NCI-H1694 treated with DMSO at 0.1 percent for 48 hours (cell line): ENCODE measurements around the gene ACSL5.
"Not testable (repeated sequence)": the region's sequence is repeated elsewhere in the genome, so short reads cannot be mapped to it uniquely, and the experiment has no call there.

Experiments used
- DNase-seq: peaks from one replicate; lab custom pipeline; 2025; lab: John Stamatoyannopoulos, UW

Gene ACSL5

GRCh38 chr10:112409755-112410154 lies 35.8 kb downstream of the ACSL5 start:
- no peak for DNase-seq

GRCh38 chr10:112412696-112413095 lies 38.8 kb downstream of the ACSL5 start:
- DNase-seq = no peak

DNA sequence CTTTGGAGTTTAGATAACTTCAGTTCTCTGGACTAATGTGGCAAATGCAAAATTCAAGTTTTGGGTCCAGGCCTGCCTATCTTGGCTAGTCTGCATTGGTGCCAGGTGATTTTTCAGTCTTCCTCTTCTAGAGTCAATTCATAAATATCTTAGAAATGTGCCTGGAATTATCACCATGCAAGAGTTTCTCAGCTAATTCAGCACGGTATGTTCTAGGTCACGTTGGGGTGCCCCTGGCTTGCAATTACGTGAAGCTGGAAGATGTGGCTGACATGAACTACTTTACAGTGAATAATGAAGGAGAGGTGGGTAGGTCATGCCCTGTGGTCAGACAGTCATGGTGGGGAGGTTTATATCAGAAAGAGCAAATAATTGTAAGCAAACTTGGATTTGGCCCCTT lies 47.8 kb downstream of the ACSL5 start:
- no peak for DNase-seq

GRCh38 chr10:112424651-112425050 lies 50.7 kb downstream of the ACSL5 start:
- DNase-seq = no peak

GRCh38 chr10:112426111-112426510 lies 52.2 kb downstream of the ACSL5 start:
- DNase-seq = no peak

DNA sequence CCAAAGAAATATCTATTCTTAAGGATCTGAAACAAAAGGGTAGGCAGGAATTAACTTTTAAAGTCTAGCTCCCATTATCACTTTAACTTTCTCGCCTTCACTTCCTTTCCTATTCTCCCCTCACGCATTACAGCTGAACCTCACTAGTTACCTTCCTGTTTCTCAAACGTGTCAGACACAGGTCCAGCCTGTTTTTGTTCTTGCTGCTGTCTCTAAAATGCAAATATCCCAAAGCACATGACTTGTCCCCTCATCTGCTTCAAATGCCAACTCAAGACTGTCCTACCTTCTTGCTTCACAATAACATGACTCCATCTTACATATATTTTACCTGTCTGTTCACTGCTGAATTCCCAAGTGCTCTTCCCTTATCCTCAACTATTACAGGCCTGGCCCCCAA lies 55.2 kb downstream of the ACSL5 start:
- DNase-seq = no peak

DNA sequence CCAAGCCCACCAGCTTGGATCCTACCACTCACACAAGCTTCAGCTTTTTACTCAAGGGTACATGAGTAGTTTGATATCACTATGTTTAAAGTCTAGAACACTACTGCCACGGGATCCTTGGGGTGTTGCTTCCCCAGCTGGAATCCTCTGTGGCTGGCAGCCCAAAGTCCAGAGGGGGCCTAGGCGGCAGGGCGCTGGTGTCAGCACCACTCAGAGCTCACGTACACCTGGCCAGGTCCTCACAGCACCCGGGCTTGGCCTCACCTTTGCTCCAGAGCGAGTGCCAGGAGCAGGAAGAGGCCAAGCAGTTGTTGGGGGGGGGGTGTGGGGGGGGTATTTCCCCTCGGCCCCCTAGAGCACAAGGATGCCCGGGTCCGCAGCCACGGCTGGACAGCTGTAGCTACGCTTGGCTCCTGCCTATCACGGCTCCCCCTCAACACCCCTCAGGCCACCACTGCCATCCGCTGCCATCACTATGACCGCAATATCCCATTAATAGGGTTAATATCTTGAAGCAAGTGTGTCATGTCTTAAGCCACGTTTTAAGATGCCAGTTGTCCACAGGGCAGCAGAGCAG lies 55.8 kb downstream of the ACSL5 start:
- DNase-seq = no peak

DNA sequence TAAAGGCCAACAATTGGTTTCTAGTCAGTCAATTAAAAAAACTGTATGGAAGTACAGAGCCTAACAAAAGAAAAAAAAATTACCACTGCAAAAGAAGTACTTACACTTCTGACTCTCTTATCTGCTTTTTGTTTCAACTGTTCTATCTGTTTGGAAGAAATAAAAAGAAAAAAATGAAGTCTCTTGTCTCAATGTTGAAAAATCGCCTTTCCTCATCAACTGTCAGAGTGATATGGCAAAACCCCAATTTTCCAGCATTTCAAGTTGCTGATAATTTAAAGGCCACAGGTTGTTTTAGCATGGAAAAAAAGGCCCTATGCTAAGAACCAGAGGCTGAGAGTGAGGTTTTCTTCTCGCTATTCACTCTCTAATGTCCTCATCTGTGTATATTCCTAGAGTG lies 59.2 kb downstream of the ACSL5 start:
- DNase-seq = no peak

GRCh38 chr10:112434988-112435619 lies 61.2 kb downstream of the ACSL5 start:
- no peak for DNase-seq

GRCh38 chr10:112438356-112438755 lies 64.4 kb downstream of the ACSL5 start:
- no peak for DNase-seq

- DNase-seq = no peak
Measured at GRCh38 chr10:112441520-112441919, 67.6 kb downstream of the ACSL5 start.

- no peak for DNase-seq
Measured at GRCh38 chr10:112442063-112442462, 68.1 kb downstream of the ACSL5 start.

GRCh38 chr10:112446055-112446854 lies 72.3 kb downstream of the ACSL5 start:
- DNase-seq = no peak

GRCh38 chr10:112446855-112447619 lies 73.1 kb downstream of the ACSL5 start, which contains the start of the genes VTI1A and ZDHHC6:
Gene VTI1A, plus strand, starts transcription at chr10:112447215. Its CDS starts 159 bp downstream, at chr10:112447374.
Gene ZDHHC6, minus strand, starts transcription at chr10:112446914. Its CDS starts 1,478 bp downstream, at chr10:112445436.
- DNase-seq = peak; percentile 63

- DNase-seq = no peak
Measured at GRCh38 chr10:112447620-112447928, 73.7 kb downstream of the ACSL5 start.

DNA sequence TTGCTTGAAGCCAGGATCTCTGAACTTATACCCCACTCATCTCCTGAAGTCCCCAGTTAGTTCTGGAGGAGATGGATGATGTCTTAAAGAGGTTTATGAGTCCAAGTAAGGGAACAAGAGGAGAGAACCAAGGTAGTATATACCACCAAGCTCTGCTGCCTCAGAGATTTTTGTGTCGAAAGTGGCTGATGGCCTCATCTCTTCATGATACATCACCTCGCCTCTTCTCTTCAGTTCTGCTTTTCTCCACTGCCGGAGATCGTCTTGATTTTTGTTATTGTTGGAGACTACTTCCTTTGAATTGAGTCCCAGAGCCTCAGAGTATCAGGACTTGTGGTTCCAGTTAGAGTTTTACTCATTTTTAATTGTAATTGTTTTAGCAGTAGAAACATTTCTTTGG lies 75.0 kb downstream of the ACSL5 start:
- DNase-seq = no peak

DNA sequence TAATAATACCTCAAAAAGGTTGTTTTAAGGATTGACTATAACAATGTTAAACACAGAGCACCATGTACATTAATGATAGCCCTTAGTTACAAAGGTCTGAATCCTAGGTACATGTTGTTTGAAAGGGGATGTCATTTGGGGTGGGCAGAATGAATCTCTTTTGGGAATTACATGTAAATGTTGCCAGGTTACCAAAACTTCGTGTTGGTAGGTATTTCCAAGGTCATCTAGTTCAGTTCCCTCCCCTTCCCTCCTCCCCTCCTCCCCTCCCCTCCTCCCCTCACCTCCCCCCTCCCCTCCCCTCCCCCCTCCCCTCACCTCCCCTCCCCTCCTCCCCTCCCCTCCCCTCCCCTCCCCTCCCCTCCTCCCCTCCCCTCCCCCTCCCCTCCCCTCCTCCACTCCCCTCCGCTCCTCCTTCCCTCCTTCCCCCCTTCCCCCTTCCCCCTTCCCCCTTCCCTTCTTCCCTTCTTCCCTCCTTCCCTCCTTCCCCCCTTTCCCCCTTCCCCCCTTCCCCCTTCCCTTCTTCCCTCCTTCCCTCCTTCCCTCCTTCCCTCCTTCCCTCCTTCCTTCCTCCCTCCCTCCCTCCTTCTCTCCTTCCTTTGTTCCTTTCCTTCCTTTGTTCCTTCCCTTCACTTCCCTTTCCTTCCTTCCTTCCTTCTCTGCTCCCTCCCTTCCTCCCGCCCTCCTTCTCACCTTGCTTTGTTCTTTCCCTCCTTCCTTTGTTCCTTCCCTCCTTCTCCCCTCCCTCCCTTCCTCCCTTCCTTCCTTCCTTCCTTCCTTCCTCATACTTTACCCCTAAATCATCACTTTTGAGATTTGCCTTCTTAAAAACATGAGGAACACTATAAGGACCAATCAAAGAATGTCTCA lies 81.2 kb downstream of the ACSL5 start:
- DNase-seq = no peak

- no peak for DNase-seq
Measured at GRCh38 chr10:112456533-112456932, 82.6 kb downstream of the ACSL5 start.

DNA sequence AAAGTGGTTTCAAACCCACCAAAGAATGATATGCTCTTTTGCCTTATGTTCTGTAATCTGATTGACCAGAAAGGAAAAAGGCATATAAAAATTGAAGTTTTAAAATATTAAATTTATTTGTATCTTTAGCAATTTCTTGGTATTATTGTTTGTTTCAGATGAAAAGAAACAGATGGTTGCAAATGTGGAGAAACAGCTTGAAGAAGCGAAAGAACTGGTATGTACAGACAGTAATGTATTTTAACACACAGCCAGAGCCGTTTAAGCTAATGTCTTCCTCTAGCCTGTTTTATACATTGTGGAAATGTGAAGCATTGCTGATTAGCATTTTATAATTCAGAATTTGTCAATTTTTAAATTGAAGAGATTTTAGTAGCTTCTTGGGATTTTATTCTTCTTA lies 86.5 kb downstream of the ACSL5 start:
- no peak for DNase-seq

DNA sequence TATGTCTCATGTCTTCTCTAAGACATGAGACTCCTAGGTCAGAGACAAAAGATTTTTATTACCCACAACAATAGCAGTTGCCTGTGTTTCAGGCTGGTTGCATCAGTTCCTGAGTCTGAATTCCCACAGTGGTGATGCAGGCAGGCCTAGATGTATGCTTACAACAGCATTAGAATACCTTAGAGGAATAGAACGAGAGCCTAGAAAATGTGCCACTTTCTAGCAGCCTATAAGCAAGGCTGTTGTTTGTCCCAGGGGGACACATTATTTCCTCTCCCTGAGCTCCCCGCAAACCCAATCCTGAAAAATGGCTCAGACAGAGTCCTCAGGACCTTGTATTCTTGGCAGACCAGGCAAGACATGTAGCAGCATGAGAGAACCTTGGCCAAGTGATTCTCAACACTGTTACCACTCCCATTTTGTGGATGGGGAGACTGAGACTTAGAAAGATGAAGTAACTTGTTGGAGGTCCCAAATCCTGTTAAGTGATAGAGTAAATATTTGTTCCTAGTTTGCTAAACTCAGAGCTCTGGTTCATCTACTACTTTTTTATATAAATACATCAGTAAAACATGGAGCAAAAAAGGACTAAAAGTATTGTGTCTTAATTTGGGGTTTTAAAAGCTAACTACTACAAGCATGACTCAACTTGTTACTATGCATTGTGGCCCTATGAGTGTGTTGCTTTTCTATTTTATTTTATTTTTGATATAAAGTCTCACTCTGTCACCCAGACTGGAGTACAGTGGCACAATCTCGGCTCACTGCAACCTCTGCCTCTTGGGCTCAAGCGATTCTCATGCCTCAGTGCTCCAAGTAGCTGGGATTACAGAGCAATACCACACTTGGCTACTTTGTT lies 87.3 kb downstream of the ACSL5 start:
- DNase-seq = no peak

- DNase-seq = not testable (repeated sequence)
Measured at GRCh38 chr10:112464074-112464473, 90.2 kb downstream of the ACSL5 start.
